ENCODE data around the gene TTC32. TPM values are rescaled to one million over a fixed set of nuclear protein-coding genes. Genes with fewer than 3 reads are reported as not detected.

Gene TTC32
- total RNA-seq, 1 donor from 2014 or later, result 27.9 TPM

GRCh38 chr2:19914266-19914975 is 12.6 kb upstream of the TTC32 start:
- H3K4me3 Mint-ChIP-seq, result no peak overlapping the region
- no peak overlapping the region for H3K4me2 ChIP-seq
- DNase-seq (ENCODE audit: low spot score), result no peak
- no peaks in the 10 kb centered on the region for H3K4me1 Mint-ChIP-seq
- no peaks in the 10 kb centered on the region for H3K9me3 ChIP-seq (ENCODE audit: low read depth)
- no peak overlapping the region for H2AFZ ChIP-seq (replicated peaks)
- no peak overlapping the region for H3K27ac Mint-ChIP-seq
- no peak overlapping the region for H3K27ac ChIP-seq
- no peaks in the 10 kb centered on the region for H4K20me1 ChIP-seq (ENCODE audit: low read depth)
- H3K36me3 Mint-ChIP-seq, result peaks cover 14% of the 10 kb centered on the region
- H3K79me2 ChIP-seq (ENCODE audit: low read depth), result no peaks in the 10 kb centered on the region
- H3K27me3 ChIP-seq, result no peaks in the 10 kb centered on the region
- TF ChIP-seq EZH2phosphoT487 (IDR thresholded peaks at IDR 0.05) (no peak), EZH2 (IDR thresholded peaks at IDR 0.05) (no peak), CTCF (IDR thresholded peaks at IDR 0.05) (no peak)
- H3K36me3 ChIP-seq, result peaks cover 8% of the 10 kb centered on the region
- H3F3A ChIP-seq (ENCODE audit: low read depth), result peaks cover 8% of the 10 kb centered on the region
- peaks cover 6% of the 10 kb centered on the region for H3K4me1 ChIP-seq
- no peak overlapping the region for H3K9ac ChIP-seq
- H3K9me3 Mint-ChIP-seq, result peaks cover 2% of the 10 kb centered on the region
- no peak overlapping the region for H3K4me3 ChIP-seq
- H3K27me3 Mint-ChIP-seq (ENCODE audit: insufficient read depth, low read depth), result no peaks in the 10 kb centered on the region

DNA sequence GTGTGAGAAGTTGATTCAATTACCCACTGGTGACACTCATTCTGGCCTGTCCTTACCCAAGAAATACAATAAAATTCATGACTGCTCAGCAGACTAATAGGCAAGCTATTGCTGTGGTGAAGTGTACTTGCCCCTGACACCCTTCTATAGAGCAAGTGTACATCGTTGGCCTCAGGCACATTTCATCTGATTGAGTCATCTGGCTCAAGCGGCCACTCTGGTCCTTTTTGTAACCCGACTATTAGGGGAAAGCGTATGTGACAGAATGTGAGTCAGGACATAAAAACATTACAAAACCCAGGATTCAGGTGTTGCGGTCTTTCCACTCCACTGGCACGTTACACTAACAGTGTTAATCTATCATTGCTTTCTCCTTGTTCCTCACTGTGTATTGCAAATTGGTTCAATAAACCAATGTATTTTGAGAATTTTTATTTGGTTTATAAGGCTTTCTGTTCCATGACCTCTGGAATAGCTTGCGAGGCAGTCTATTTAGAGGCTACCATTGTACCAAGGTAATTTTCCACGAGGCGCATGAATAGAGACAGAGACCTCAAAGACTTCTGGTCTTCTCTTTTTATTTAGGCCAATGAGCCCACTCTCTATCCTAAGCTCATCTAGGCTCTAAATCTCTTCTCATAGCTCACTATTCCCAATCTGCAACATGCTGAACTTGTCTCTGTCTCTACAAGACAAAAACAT is 10.2 kb upstream of the TTC32 start:
- Histone ChIP-seq H3K4me2 (no peak overlapping the region), H3K9ac (no peak overlapping the region), H3K36me3 (peaks cover 8% of the 10 kb centered on the region), H3K9me3 (ENCODE audit: low read depth) (no peaks in the 10 kb centered on the region), H3K4me1 (peaks cover 6% of the 10 kb centered on the region), H3K27ac (no peak overlapping the region), H2AFZ (replicated peaks) (no peak overlapping the region), H3K79me2 (ENCODE audit: low read depth) (no peaks in the 10 kb centered on the region), H3F3A (ENCODE audit: low read depth) (peaks cover 8% of the 10 kb centered on the region), H3K4me3 (no peak overlapping the region), H3K27me3 (no peaks in the 10 kb centered on the region), H4K20me1 (ENCODE audit: low read depth) (no peaks in the 10 kb centered on the region)
- Mint-ChIP-seq H3K36me3 (peaks cover 4% of the 10 kb centered on the region), H3K9me3 (no peaks in the 10 kb centered on the region), H3K4me3 (no peak overlapping the region), H3K27me3 (ENCODE audit: insufficient read depth, low read depth) (no peaks in the 10 kb centered on the region), H3K4me1 (no peaks in the 10 kb centered on the region), H3K27ac (no peak overlapping the region)
- no peak for DNase-seq (ENCODE audit: low spot score)
- TF ChIP-seq EZH2 (IDR thresholded peaks at IDR 0.05), result no peak
- TF ChIP-seq CTCF (IDR thresholded peaks at IDR 0.05), result no peak
- TF ChIP-seq EZH2phosphoT487 (IDR thresholded peaks at IDR 0.05), result no peak

DNA sequence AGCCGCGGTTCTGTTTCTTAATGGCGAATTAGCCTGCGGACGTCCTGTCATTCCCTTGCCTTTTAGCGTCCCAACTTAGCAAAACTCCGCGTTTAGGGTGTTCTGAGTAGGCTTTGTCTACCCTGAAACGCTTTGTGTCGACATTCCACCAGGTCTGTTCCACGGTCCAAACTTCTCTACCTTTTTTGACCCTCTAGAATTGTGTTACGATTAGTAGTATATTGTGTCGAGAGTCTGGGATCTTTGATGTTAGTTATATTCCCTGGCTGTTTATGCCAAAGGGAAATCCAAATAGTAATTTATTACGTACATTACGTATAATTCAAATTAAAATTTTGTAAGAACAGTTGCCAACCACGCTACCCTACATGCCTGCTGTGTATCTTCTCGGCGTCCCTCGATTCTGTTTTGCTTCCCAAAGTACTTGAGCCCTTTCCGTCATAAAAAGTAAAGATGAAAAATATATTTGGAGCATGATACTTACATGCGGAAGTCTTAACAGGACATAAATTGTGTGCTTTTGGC is 495 bp upstream of the TTC32 start:
- H3F3A ChIP-seq (ENCODE audit: low read depth), result peaks cover 13% of the 10 kb centered on the region
- peak overlapping the region; percentile 89 for H3K4me3 ChIP-seq
- Mint-ChIP-seq H3K27me3 (ENCODE audit: insufficient read depth, low read depth) (peaks cover 2% of the 10 kb centered on the region), H3K36me3 (no peaks in the 10 kb centered on the region), H3K4me3 (peak overlapping the region; percentile 99), H3K4me1 (peaks cover 28% of the 10 kb centered on the region), H3K27ac (peak overlapping the region; percentile 100), H3K9me3 (no peaks in the 10 kb centered on the region)
- peak overlapping the region; percentile 99 for H3K4me2 ChIP-seq
- H2AFZ ChIP-seq (replicated peaks), result peak overlapping the region; percentile 93
- H3K79me2 ChIP-seq (ENCODE audit: low read depth), result peaks cover 45% of the 10 kb centered on the region
- peaks cover 28% of the 10 kb centered on the region for H4K20me1 ChIP-seq (ENCODE audit: low read depth)
- DNase-seq (ENCODE audit: low spot score), result no peak
- peak overlapping the region; percentile 84 for H3K27ac ChIP-seq
- peak overlapping the region; percentile 96 for H3K9ac ChIP-seq
- peaks cover 28% of the 10 kb centered on the region for H3K4me1 ChIP-seq
- H3K36me3 ChIP-seq, result no peaks in the 10 kb centered on the region
- H3K27me3 ChIP-seq, result no peaks in the 10 kb centered on the region
- TF ChIP-seq EZH2phosphoT487 (IDR thresholded peaks at IDR 0.05) (no peak), CTCF (IDR thresholded peaks at IDR 0.05) (no peak), EZH2 (IDR thresholded peaks at IDR 0.05) (no peak)
- H3K9me3 ChIP-seq (ENCODE audit: low read depth), result no peaks in the 10 kb centered on the region
